ENCODE data around the gene COL5A1.

Gene COL5A1

GRCh38 chr9:134626571-134627416 is 14.8 kb upstream of the COL5A1 start:
- DNase-seq: no peak

GRCh38 chr9:134627417-134628353 is 13.9 kb upstream of the COL5A1 start:
- no peak for DNase-seq

GRCh38 chr9:134628354-134628736 is 13.3 kb upstream of the COL5A1 start:
- no peak for DNase-seq

GRCh38 chr9:134629061-134629585 is 12.5 kb upstream of the COL5A1 start:
- no peak for DNase-seq

- DNase-seq: no peak
Observed at GRCh38 chr9:134629586-134630392, 11.8 kb upstream of the COL5A1 start.

- DNase-seq: no peak
Observed at GRCh38 chr9:134630393-134630790, 11.2 kb upstream of the COL5A1 start.

GRCh38 chr9:134630861-134631260 is 10.7 kb upstream of the COL5A1 start:
- DNase-seq: no peak

GRCh38 chr9:134631881-134632280 is 9.7 kb upstream of the COL5A1 start:
- no peak for DNase-seq

- DNase-seq: no peak
Observed at GRCh38 chr9:134632329-134632728, 9.3 kb upstream of the COL5A1 start.

GRCh38 chr9:134633362-134634142 is 8.1 kb upstream of the COL5A1 start:
- no peak for DNase-seq

- no peak for DNase-seq
Observed at GRCh38 chr9:134634176-134634575, 7.4 kb upstream of the COL5A1 start.

- DNase-seq: no peak
Observed at GRCh38 chr9:134634667-134635230, 6.9 kb upstream of the COL5A1 start.

GRCh38 chr9:134635351-134636148 is 6.1 kb upstream of the COL5A1 start:
- no peak for DNase-seq

GRCh38 chr9:134636149-134636507 is 5.5 kb upstream of the COL5A1 start:
- DNase-seq: no peak

GRCh38 chr9:134637241-134637640 is 4.4 kb upstream of the COL5A1 start:
- no peak for DNase-seq

GRCh38 chr9:134637696-134638501 is 3.7 kb upstream of the COL5A1 start:
- DNase-seq: no peak

- no peak for DNase-seq
Observed at GRCh38 chr9:134638502-134639090, 3.0 kb upstream of the COL5A1 start.

GRCh38 chr9:134639994-134640393 is 1.6 kb upstream of the COL5A1 start:
- DNase-seq: no peak

GRCh38 chr9:134640506-134641172 is 964 bp upstream of the COL5A1 start:
- no peak for DNase-seq

All from NCI-H510A treated with DMSO at 0.1 percent for 48 hours (cell line).